Measurements from ENCODE around the gene CCR3.

- TF ChIP-seq POLR2A (IDR thresholded peaks at IDR 0.05; ENCODE audit: borderline replicate concordance, extremely low read depth, insufficient read depth, insufficient read length) (no peak), YY1 (IDR thresholded peaks at IDR 0.05; ENCODE audit: extremely low read depth, insufficient replicate concordance, low read depth, low read length) (no peak), REST (IDR thresholded peaks at IDR 0.05; ENCODE audit: low read depth) (no peak), CTCF (IDR thresholded peaks at IDR 0.05 in 2 of 3, conservative IDR thresholded peaks at IDR 0.05 in 1 of 3; ENCODE audit: borderline replicate concordance in 1 of 3, insufficient read depth in 1 of 3, low read depth in 2 of 3, low read length in 2 of 3) (no peak), SP1 (IDR thresholded peaks at IDR 0.05; ENCODE audit: low read depth) (no peak), MAX (IDR thresholded peaks at IDR 0.05) (no peak), ZNF274 (IDR thresholded peaks at IDR 0.05; ENCODE audit: low read depth, low read length) (no peak), POLR2AphosphoS5 (IDR thresholded peaks at IDR 0.05; ENCODE audit: low read depth, low read length) (no peak), EGR1 (IDR thresholded peaks at IDR 0.05; ENCODE audit: low read depth) (no peak), CEBPB (IDR thresholded peaks at IDR 0.05; ENCODE audit: low read depth) (no peak)
These were observed 20.3 kb upstream of the CCR3 start for GRCh38 chr3:46221938-46222337.

Measured in HCT116 (cell line).